NCI-H524 treated with DMSO at 0.1 percent for 48 hours (cell line): Measurements from ENCODE around the gene LYSET.
A peak's percentile ranks its signal among the peaks of the same experiment; 100 is the strongest.
"Not testable (repeated sequence)": the region's sequence is repeated elsewhere in the genome, so short reads cannot be mapped to it uniquely, and the experiment has no call there.

ENCODE experiments used
- DNase-seq: peaks from one replicate; lab custom pipeline; 2025; lab: John Stamatoyannopoulos, UW

LYSET gene

GRCh38 chr14:93168610-93169009 lies 16.5 kb upstream of the LYSET start:
- DNase-seq: not testable (repeated sequence)

GRCh38 chr14:93169619-93170018 lies 15.5 kb upstream of the LYSET start:
- not testable (repeated sequence) for DNase-seq

- not testable (repeated sequence) for DNase-seq
Observed at GRCh38 chr14:93170141-93170540, 15.0 kb upstream of the LYSET start.

DNA sequence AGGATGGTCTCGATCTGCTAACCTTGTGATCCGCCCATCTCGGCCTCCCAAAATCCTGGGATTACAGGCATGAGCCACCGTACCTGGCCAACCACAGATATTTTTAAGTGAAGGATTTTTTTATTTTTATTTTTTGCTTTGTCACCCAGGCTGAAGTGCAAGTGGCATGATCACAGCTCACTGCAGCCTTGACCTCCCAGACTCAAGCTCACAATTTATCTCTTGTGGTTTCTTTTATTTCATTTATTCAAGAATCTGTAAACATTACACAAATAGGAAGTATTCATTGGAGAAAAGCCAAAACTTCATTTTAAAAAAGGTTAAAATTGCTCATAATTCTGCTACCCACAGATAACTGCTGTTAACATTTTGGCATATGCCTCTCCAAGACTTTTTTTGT lies 13.7 kb upstream of the LYSET start:
- DNase-seq: no peak

DNA sequence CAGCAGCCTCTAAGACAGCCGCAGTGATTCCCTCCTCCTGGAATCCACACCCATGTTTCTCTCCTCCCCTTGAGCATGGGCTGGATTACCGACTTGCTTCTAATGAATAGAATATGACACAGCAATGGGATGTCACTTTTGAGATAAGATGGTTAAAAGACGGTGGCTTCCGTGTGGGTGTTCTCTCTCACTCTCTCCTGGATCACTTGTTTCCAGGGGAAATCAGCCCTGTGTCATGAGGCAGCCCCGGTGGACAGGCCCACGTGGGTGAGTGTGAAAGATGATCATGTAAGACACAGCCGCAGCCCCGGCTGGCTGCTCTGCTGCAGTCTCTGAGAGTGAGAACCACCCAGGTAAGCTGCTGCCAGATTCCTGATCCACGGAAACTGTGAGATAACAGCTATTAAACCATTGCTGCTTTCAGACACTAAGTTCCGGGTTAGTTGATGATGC lies 11.1 kb upstream of the LYSET start:
- DNase-seq: no peak

GRCh38 chr14:93174731-93175130 lies 10.4 kb upstream of the LYSET start:
- not testable (repeated sequence) for DNase-seq

- DNase-seq: no peak
Observed at GRCh38 chr14:93175492-93175891, 9.6 kb upstream of the LYSET start.

GRCh38 chr14:93183596-93184317 lies 1.4 kb upstream of the LYSET start:
- DNase-seq: no peak

DNA sequence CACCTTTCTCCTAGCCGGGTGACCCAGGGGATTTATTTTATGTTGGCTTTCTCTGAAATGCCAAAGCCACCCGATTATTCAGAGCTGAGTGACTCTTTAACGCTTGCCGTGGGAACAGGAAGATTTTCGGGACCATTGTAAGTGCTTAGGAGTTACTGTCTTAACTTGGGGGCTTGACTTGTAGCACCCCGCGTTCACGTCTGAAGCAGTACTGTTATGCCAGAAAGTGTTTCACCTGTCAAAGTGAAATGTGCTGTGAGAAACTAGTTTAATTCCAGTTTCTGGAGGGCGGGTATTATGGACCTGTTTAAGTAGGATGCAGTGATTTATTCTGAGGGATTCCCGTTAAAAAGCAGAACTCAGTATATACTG lies 218 bp downstream of the LYSET start:
- no peak for DNase-seq

DNA sequence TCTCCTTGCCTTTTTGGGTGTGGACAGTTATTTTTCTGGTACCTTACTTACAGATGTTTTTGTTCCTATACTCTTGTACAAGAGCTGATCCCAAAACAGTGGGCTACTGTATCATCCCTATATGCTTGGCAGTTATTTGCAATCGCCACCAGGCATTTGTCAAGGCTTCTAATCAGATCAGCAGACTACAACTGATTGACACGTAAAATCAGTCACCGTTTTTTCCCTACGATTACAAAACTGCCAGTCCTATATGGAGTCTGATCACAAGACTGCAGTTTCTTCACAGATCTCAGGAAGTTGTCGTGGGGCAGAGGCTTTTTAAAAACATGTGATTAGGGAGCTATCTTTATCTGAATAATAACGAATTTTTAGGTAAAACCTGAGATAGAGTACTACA lies 1.3 kb downstream of the LYSET start:
- DNase-seq: no peak

- DNase-seq: no peak
Observed at GRCh38 chr14:93186956-93187355, 1.8 kb downstream of the LYSET start.

DNA sequence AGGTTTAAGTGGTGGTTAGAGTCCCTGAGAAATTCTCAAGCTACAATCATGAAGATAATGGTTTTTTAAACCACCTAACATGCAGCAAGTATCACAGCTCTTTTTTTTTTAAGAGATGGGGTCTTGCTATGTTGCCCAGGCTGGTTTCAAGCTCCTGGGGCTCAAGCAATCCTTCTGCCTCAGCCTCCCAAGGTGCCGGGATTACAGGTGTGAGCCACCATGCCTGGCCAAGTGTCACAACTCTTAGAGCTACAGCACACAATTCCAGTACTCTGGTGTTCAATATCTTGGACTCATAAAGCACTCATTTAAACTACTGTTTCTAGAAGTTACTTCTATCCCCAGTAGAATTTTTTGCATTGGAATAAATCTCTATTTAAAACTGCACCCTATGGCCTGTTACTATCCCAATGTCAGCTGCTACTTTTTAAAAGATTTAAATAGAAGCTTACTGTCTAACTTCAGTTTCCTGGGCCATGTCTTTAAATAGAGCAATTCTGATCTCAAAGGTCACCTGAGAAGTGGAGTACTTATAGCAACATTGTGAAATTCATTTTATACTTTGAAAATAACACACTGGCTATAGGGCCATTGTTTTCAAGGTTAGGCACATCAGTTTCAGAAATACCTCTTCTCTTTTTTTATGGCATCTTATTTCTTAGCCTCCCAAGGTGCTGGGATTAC lies 10.3 kb downstream of the LYSET start:
- DNase-seq: no peak

DNA sequence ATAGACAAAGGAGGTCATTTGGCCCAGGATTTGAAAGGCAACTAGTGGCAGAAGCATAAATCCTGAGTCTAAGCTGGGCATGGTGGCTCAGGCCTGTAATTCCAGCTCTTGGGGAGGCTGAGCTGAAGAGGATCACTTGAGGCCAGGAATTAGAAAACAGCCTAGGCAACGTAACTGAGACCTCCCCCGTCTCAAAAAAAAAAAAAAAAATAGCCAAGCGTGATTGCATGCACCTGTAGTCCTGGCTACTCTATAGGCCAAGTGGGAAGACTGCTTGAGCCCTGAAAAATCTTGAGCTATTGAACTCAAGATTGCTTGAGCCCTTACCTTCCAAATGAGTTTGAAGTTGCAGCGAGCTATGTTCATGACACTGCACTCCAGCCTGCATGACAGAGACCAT lies 13.9 kb downstream of the LYSET start:
- DNase-seq: no peak

GRCh38 chr14:93200553-93200952 lies 15.4 kb downstream of the LYSET start:
- no peak for DNase-seq

DNA sequence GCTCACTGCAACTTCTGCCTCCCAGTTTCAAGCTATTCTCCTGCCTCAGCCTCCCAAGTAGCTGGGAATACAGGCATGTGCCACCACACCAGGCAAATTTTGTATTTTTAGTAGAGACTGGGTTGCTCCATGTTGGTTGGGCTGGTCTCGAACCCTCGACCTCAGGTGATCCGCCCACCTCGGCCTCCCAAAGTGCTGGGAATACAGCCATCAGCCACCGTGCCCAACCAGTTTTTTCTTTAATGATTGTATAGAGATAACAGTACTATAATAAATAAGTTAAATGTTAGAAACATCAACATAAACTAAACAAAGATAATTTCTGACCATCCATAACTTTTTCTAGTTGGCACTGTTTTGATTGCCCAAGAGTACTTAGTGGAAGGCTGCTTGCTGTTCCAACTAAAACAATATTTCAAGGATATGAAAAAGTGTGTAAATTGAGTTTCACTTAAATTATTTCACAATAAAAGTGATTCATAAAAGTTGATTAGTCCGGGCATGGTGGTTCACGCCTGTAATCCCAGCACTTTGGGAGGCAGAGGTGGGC lies 16.1 kb downstream of the LYSET start:
- no peak for DNase-seq

- DNase-seq: peak; percentile 98
Observed at GRCh38 chr14:93206793-93207467, 21.8 kb downstream of the LYSET start, which contains the start of the genes GON7 and UBR7. TSS of gene GON7 (minus strand) at chr14:93207065. CDS start at chr14:93207037, 28 bp downstream. TSS of gene UBR7 (plus strand) at chr14:93207256. CDS start at chr14:93207292, 36 bp downstream.

DNA sequence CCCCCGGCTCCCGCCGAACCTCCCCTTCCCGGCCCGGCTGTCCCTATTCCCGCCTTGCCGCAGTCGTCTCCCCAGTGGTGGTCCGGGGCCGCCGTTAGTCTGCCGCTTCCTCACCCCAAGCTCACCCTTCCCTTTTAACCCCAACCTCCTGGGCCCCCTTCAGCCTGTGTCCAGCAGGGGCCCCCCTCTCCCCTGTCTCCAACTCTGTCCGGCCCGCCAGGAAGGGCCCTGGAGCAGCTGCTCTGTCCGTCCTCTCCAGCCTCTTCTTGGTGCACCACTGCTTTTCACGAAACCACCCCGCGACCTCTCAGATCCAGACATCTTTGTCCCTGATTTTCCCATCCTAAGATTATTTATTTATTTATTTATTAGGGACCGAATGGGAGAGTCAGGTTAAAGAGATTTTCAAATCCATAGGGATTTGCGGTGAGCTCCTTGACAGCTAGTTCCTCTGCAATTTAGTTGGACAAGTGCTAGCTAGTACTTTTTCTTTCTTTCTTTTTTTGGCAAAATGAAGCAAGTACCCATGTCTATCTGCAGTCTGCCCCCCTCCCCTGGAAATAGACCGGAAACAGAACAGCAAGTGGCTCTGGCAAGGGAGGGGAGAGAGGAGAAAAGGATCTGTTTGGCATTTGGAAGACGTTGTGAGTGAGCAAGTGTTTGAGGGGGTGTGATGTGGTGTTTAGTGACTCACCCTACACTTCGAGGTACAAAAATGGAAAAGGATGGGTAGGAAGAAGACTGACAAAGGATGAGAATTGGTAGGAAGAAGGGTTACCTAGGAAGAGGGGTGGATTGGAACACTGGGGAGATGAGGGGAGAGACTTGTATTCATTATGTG lies 22.6 kb downstream of the LYSET start:
- DNase-seq: peak; percentile 56

GRCh38 chr14:93212432-93212831 lies 27.3 kb downstream of the LYSET start:
- DNase-seq: no peak

GRCh38 chr14:93214598-93214997 lies 29.5 kb downstream of the LYSET start:
- DNase-seq: no peak

DNA sequence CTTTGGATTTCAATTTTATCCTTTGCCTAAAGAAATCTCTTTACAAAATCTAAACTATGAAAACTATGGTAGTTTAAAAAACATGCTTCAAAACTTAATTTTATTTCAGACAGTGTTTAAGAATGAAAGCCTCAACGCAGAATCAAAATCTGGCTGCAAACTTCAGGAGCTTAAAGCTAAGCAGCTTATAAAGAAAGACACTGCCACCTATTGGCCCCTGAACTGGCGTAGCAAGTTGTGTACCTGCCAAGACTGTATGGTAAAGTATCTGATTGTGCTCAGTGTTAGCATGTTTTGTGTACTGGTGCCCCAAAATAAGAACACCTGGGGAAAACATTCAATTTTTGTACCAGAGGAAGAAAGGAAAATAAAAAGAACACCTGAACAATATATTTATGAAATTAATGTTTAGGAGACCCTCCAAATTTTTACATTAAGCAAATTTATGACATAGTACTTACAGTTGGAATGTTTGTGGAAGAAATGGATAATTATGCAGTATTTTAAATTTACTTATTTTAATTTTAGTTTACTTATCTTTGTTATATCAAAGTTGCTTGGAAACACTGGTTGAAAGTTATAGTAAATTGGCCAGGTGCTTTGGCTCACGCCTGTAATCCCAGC lies 34.1 kb downstream of the LYSET start:
- DNase-seq: peak; percentile 42

DNA sequence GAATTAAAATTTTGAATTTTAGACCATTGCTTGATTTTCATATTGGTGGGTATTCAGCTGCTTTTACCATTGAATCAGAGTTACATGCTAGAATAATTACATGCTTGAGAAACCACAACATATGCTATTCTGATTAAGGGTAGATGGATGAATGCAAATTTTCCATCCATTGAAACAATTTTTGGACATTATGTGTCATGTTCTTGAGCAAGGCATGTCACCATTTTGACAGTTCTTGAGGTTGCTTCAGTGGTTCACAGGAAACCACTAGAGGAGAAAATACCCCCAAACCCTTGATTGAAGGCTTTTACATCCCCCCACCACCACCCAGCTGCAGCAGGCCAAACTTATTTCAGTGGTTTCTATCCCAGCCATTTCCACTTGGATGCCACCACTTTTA lies 35.4 kb downstream of the LYSET start:
- no peak for DNase-seq
